ENCODE measurements around the gene SLC6A16.

The SLC6A16 gene

DNA sequence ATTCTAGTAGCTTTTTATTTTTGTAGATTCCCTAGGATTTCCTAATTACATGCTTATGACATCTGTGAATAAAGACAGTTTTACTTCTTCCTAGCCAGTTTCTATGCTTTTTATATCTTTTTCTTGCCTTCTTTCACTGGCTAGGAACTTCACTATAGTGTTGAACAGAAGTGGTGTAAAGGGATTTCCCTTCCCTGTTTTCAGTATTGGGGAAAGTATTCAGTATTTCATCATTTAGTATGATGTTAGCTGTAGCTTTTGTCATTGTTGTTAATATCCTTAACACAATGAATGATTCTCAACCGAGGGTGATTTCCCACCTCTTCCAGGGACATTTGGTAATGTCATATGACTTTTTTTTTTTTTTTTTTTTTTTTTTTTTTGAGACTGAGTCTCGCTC, 77.3 kb downstream of the SLC6A16 start:
- Histone ChIP-seq H3K4me1 (ENCODE audit: control insufficient read depth, insufficient read depth, low read length) (no peaks in the 10 kb centered on the region), H3K27me3 (replicated peaks; ENCODE audit: control insufficient read depth, insufficient read depth, low read length) (no peaks in the 10 kb centered on the region), H3K4me3 (ENCODE audit: low read length) (no peak overlapping the region), H3K9me3 (ENCODE audit: control insufficient read depth, low read length) (no peaks in the 10 kb centered on the region), H3K9ac (ENCODE audit: low read length) (no peak overlapping the region), H3K36me3 (ENCODE audit: control insufficient read depth, insufficient read depth, low read length, severe bottlenecking) (no peaks in the 10 kb centered on the region)
- no peak for DNase-seq (ENCODE audit: low read depth)

DNA sequence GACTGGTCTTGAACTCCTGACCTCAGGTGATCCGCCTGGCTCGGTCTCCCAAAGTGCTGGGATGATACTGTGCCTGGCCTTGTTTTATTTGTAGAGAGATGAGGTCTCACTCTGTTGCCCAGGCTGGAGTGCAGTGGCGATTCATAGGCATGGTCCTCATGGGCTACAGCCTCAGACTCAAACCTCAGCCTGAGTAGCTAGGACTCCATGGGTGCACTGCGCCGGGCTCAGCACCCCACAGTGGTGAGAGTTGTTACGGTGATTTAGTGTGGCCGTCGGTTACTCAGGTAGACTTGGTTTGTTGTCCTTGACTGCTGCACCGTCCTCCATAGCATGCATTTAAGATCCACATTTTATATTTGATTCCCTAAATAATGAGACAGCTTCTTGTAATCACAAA, 80.7 kb downstream of the SLC6A16 start:
- no peak overlapping the region for H3K9ac ChIP-seq (ENCODE audit: low read length)
- H3K36me3 ChIP-seq (ENCODE audit: control insufficient read depth, insufficient read depth, low read length, severe bottlenecking): no peaks in the 10 kb centered on the region
- no peaks in the 10 kb centered on the region for H3K27me3 ChIP-seq (replicated peaks; ENCODE audit: control insufficient read depth, insufficient read depth, low read length)
- H3K4me3 ChIP-seq (ENCODE audit: low read length): no peak overlapping the region
- DNase-seq (ENCODE audit: low read depth): no peak
- H3K4me1 ChIP-seq (ENCODE audit: control insufficient read depth, insufficient read depth, low read length): no peaks in the 10 kb centered on the region
- H3K9me3 ChIP-seq (ENCODE audit: control insufficient read depth, low read length): no peaks in the 10 kb centered on the region

DNA sequence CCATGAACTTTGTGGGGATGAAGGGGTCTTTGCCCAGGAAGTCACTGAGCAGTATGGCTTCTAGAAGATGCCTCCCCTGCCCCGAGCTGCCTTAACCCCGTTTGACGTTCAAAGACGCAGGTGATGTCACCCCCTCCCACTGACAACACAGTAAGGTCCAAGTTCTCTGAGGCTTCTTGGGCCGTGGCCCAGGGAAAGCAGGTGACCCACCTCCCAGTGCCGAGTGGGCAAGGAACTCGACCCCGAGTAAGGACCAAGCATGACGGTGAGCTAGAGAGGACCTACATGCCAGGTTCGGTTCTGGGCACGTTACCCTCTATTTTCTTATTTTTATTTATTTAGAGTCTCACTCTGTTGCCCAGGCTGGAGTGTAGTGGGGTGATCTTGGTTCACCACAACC, 81.3 kb downstream of the SLC6A16 start:
- Histone ChIP-seq H3K4me1 (ENCODE audit: control insufficient read depth, insufficient read depth, low read length) (no peaks in the 10 kb centered on the region), H3K9me3 (ENCODE audit: control insufficient read depth, low read length) (no peaks in the 10 kb centered on the region), H3K9ac (ENCODE audit: low read length) (no peak overlapping the region), H3K4me3 (ENCODE audit: low read length) (no peak overlapping the region), H3K27me3 (replicated peaks; ENCODE audit: control insufficient read depth, insufficient read depth, low read length) (no peaks in the 10 kb centered on the region), H3K36me3 (ENCODE audit: control insufficient read depth, insufficient read depth, low read length, severe bottlenecking) (no peaks in the 10 kb centered on the region)
- DNase-seq (ENCODE audit: low read depth): no peak

DNA sequence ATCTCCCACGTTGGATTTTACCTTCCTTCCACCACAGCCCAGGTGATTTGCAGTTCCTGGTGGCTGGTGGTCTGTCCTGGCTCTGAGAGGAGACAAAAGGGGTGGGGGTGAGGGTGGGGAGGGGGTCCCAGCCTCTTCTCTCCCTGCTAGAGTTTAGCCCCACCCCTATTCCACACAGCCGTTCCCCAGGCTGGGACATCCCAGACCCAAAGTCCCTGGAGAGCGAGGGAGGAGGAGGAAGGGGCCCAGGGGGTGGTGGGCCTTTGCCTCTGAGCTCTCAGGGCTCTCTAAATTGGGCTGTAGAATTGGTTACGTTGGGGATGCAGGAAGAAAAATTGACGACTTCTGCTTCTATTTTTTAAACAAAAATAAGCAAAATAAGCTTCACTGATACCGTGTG, 81.9 kb downstream of the SLC6A16 start:
- H3K4me1 ChIP-seq (ENCODE audit: control insufficient read depth, insufficient read depth, low read length): no peaks in the 10 kb centered on the region
- no peak overlapping the region for H3K9ac ChIP-seq (ENCODE audit: low read length)
- no peaks in the 10 kb centered on the region for H3K36me3 ChIP-seq (ENCODE audit: control insufficient read depth, insufficient read depth, low read length, severe bottlenecking)
- no peaks in the 10 kb centered on the region for H3K27me3 ChIP-seq (replicated peaks; ENCODE audit: control insufficient read depth, insufficient read depth, low read length)
- no peak for DNase-seq (ENCODE audit: low read depth)
- no peaks in the 10 kb centered on the region for H3K9me3 ChIP-seq (ENCODE audit: control insufficient read depth, low read length)
- no peak overlapping the region for H3K4me3 ChIP-seq (ENCODE audit: low read length)

DNA sequence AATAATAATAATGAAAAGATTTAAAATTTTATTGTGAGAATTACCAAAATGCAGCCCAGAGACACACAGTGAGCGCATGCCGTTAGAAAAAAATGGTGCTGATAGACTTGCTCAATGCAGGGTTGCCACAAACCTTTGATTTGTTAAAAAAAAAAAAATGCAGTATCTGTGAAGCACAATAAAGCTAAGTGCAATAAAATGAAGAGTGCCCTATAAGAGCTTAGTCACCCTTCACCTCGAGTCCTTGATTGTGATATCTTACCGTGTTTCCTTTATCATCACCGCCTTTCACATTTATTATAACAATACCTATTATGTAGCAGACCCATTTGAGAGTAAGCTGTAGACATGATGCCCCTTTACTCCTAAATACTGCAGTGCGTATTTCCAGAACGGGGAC, 83.2 kb downstream of the SLC6A16 start:
- no peak for DNase-seq (ENCODE audit: low read depth)
- no peaks in the 10 kb centered on the region for H3K36me3 ChIP-seq (ENCODE audit: control insufficient read depth, insufficient read depth, low read length, severe bottlenecking)
- no peaks in the 10 kb centered on the region for H3K27me3 ChIP-seq (replicated peaks; ENCODE audit: control insufficient read depth, insufficient read depth, low read length)
- no peaks in the 10 kb centered on the region for H3K4me1 ChIP-seq (ENCODE audit: control insufficient read depth, insufficient read depth, low read length)
- no peak overlapping the region for H3K4me3 ChIP-seq (ENCODE audit: low read length)
- no peak overlapping the region for H3K9ac ChIP-seq (ENCODE audit: low read length)
- H3K9me3 ChIP-seq (ENCODE audit: control insufficient read depth, low read length): no peaks in the 10 kb centered on the region

All from adipocyte (in vitro differentiated cells).